SK-N-SH (cell line): Measurements from ENCODE around the gene TPRG1L. TPM values are rescaled to one million over a fixed set of nuclear protein-coding genes. Genes with fewer than 3 reads are reported as not detected.

Experiments
- CTCF ChIA-PET: fragments of 300-600, 350-600 bp; formaldehyde crosslinking; extraction: SDS; loops from one replicate; lab custom pipeline; 2021; lab: Yijun Ruan, JAX
- POLR2A ChIA-PET: fragments of 350-600 bp; sonication (Branson Sonifier 250); formaldehyde crosslinking; extraction: SDS; loops from one replicate; lab custom pipeline; 2020; ENCODE audit warnings: antibody characterized with exemption, inconsistent platforms; lab: Yijun Ruan, JAX
- DNase-seq: peaks from one replicate; pipeline ENCODE4 v3.0.0; 2012
- H2AFZ ChIP-seq: fragments of 200-600 bp; sonication (generic); 2 replicates; pipeline ENCODE4 v1.8.1; 2016; ENCODE audit warnings: antibody characterized with exemption, mild to moderate bottlenecking, low read depth
- H3F3A ChIP-seq: fragments of 200-600 bp; sonication (generic); replicated peaks from 2 replicates; pipeline ENCODE3; 2016; ENCODE audit warnings: antibody characterized with exemption, mild to moderate bottlenecking; ENCODE audit not compliant: insufficient read depth
- H3K27ac ChIP-seq, 2 experiments: fragments of 200-500 bp in 1 of 2; fragments of 200-600 bp in 1 of 2; sonication (Bioruptor generic) in 1 of 2; sonication (generic), shearing (Covaris generic) in 1 of 2; 2 replicates each; pipeline versions ENCODE4 v1.5.1 to v1.6.1; 2014 to 2016; ENCODE audit warnings: low read depth in 2 of 2, inconsistent platforms in 1 of 2, low read length in 1 of 2, mild to moderate bottlenecking in 1 of 2, mixed read lengths in 1 of 2
- H3K27me3 ChIP-seq: fragments of 200-600 bp; sonication (generic), shearing (Covaris generic); 2 replicates; pipeline ENCODE4 v1.6.1; 2016; ENCODE audit warnings: mixed run types; ENCODE audit not compliant: insufficient read depth
- H3K36me3 ChIP-seq, 2 experiments: fragments of 200-500 bp in 1 of 2; fragments of 200-600 bp in 1 of 2; sonication (Bioruptor generic) in 1 of 2; sonication (generic) in 1 of 2; replicated peaks in 1 of 2; 2 replicates each; pipeline versions ENCODE3 to v1.5.1; 2014 to 2016; ENCODE audit warnings: low read length in 1 of 2, mild to moderate bottlenecking in 1 of 2; ENCODE audit not compliant: insufficient read depth in 2 of 2, control insufficient read depth in 1 of 2
- H3K4me1 ChIP-seq, 2 experiments: fragments of 200-500 bp in 1 of 2; fragments of 200-600 bp in 1 of 2; sonication (Bioruptor generic) in 1 of 2; sonication (generic), shearing (Covaris generic) in 1 of 2; 2 replicates each; pipeline versions ENCODE4 v1.5.1 to v1.6.1; 2014 to 2016; ENCODE audit warnings: low read depth in 1 of 2, low read length in 1 of 2, mixed run types in 1 of 2; ENCODE audit not compliant: insufficient read depth in 2 of 2, control insufficient read depth in 1 of 2
- H3K4me2 ChIP-seq: fragments of 200-600 bp; sonication (generic), shearing (Covaris generic); 2 replicates; pipeline ENCODE4 v1.6.1; 2017; ENCODE audit warnings: mixed run types
- H3K4me3 ChIP-seq, 2 experiments: fragments of 200-500 bp in 1 of 2; fragments of 200-600 bp in 1 of 2; sonication (Bioruptor generic) in 1 of 2; sonication (generic), shearing (Covaris generic) in 1 of 2; 2 replicates each; pipeline versions ENCODE4 v1.5.1 to v1.8.1; 2014 to 2016; ENCODE audit warnings: low read depth in 2 of 2, inconsistent platforms in 1 of 2, low read length in 1 of 2, mild to moderate bottlenecking in 1 of 2, mixed read lengths in 1 of 2, moderate library complexity in 1 of 2
- H3K79me2 ChIP-seq: fragments of 200-600 bp; sonication (generic); 2 replicates; pipeline ENCODE4 v1.8.1; 2017; ENCODE audit warnings: mild to moderate bottlenecking; ENCODE audit not compliant: insufficient read depth
- H3K9ac ChIP-seq: fragments of 200-600 bp; sonication (generic); 2 replicates; pipeline ENCODE4 v1.6.1; 2017; ENCODE audit warnings: mixed run types
- H3K9me2 ChIP-seq: fragments of 200-600 bp; sonication (generic); 2 replicates; pipeline ENCODE4 v1.6.1; 2017; ENCODE audit warnings: mixed run types
- H3K9me3 ChIP-seq: fragments of 200-600 bp; sonication (generic); 2 replicates; pipeline ENCODE4 v1.6.1; 2017; ENCODE audit warnings: mixed run types, mild to moderate bottlenecking, moderate library complexity
- H4K20me1 ChIP-seq: fragments of 200-600 bp; sonication (generic); 2 replicates; pipeline ENCODE4 v1.6.1; 2017; ENCODE audit warnings: mild to moderate bottlenecking, mixed run types; ENCODE audit not compliant: insufficient read depth
- CTCF ChIP-seq: fragments of 200-600 bp; sonication (generic); IDR thresholded peaks from 2 replicates; pipeline ENCODE4 v1.6.1; 2017; ENCODE audit warnings: antibody characterized with exemption, mild to moderate bottlenecking, moderate library complexity
- ELF1 ChIP-seq: IDR thresholded peaks from 2 replicates; pipeline ENCODE4 v1.4.0; 2012
- EP300 ChIP-seq, 2 experiments: IDR thresholded peaks; 2 replicates each; pipeline versions ENCODE4 v1.4.0 to v1.6.1; 2012; ENCODE audit warnings: borderline replicate concordance in 1 of 2, low read depth in 1 of 2, low read length in 1 of 2
- GABPA ChIP-seq: IDR thresholded peaks from 2 replicates; pipeline ENCODE4 v1.4.0; 2012; ENCODE audit warnings: low read depth, mild to moderate bottlenecking
- JUND ChIP-seq: IDR thresholded peaks from 2 replicates; pipeline ENCODE4 v1.4.0; 2012
- MEF2A ChIP-seq: IDR thresholded peaks from 2 replicates; pipeline ENCODE4 v1.4.0; 2012; ENCODE audit warnings: low read depth, borderline replicate concordance
- MXI1 ChIP-seq: IDR thresholded peaks from 2 replicates; pipeline ENCODE4 v1.6.1; 2012; ENCODE audit warnings: mild to moderate bottlenecking, low read depth, low read length, improper control_type of control experiment
- NFIC ChIP-seq: IDR thresholded peaks from 2 replicates; pipeline ENCODE4 v1.4.0; 2012; ENCODE audit warnings: borderline replicate concordance
- POLR2AphosphoS5 ChIP-seq: IDR thresholded peaks from 2 replicates; pipeline ENCODE4 v1.6.1; 2012; ENCODE audit warnings: low read depth, low read length
- RCOR1 ChIP-seq: fragments of 150-350 bp; IDR thresholded peaks from 2 replicates; pipeline ENCODE4 v1.6.1; 2017; ENCODE audit warnings: antibody characterized with exemption, low read length
- RFX5 ChIP-seq: IDR thresholded peaks from 2 replicates; pipeline ENCODE4 v1.6.1; 2012; ENCODE audit warnings: mild to moderate bottlenecking, improper control_type of control experiment, low read length
- RXRA ChIP-seq: IDR thresholded peaks from 2 replicates; pipeline ENCODE4 v1.4.0; 2012; ENCODE audit warnings: low read depth, mild to moderate bottlenecking, borderline replicate concordance
- SIN3A ChIP-seq: IDR thresholded peaks from 2 replicates; pipeline ENCODE4 v1.6.1; 2012; ENCODE audit warnings: low read depth, mild to moderate bottlenecking, low read length, moderate library complexity, borderline replicate concordance
- TAF1 ChIP-seq: IDR thresholded peaks from 2 replicates; pipeline ENCODE4 v1.6.1; 2012; ENCODE audit warnings: low read depth, mild to moderate bottlenecking, low read length, moderate library complexity, borderline replicate concordance
- TCF12 ChIP-seq: IDR thresholded peaks from 2 replicates; pipeline ENCODE4 v1.4.0; 2012
- USF1 ChIP-seq: IDR thresholded peaks from 2 replicates; pipeline ENCODE4 v1.4.0; 2012; ENCODE audit warnings: low read depth, borderline replicate concordance
- USF2 ChIP-seq: fragments of 150-350 bp; IDR thresholded peaks from 2 replicates; pipeline ENCODE4 v1.6.1; 2017; ENCODE audit warnings: antibody characterized with exemption, low read length, low read depth, borderline replicate concordance
- YY1 ChIP-seq: IDR thresholded peaks from 2 replicates; pipeline ENCODE4 v1.4.0; 2012; ENCODE audit warnings: low read depth, mild to moderate bottlenecking
- whole genome bisulfite sequencing: methylation state at CpG from one replicate; pipeline ENCODE4 v1.1.6; 2017; ENCODE audit warnings: low lambda C conversion rate; 5-methylcytosine and 5-hydroxymethylcytosine counted together
- polyA plus RNA-seq, 3 experiments: library from polyadenylated mRNA; depleted of rRNA; stranded (reverse); fragments of >200 nt; gene quantifications; 2 replicates each; pipeline ENCODE4 v1.2.3, GENCODE V29; 2012
- TF ChIP-seq, protein P1 (sequence below): fragments of 150-350 bp; IDR thresholded peaks from 2 replicates; pipeline ENCODE4 v1.6.1; 2016; ENCODE audit warnings: mild to moderate bottlenecking, low read depth, low read length

TPRG1L gene
- polyA plus RNA-seq, 1 of the 3 experiments (the other 2 are of a cell fraction) = 25.9 TPM

DNA sequence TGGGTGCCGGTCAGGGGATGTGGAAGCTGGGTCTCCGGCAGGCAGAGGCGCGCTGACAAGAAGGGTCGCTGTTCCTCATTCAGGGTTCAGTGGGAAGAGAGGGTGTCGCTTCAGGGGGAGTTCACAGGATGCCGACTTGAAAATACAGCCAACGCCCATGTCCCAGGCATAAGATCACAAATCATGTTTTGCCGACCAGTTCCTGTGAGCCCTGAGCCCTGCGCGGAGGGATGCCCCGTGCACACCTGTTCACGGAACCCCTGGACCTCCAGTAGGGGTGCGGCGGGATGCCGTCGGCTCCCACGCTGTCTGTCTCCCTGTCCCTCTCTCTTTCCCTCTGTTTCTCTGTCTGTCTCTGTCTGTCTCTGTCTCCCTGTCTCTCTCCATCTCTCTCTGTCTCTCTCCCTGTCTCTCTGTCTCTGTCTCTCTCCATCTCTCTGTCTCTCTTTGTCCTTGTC lies 54.3 kb downstream of the TPRG1L start:
- 95% methylated on average over 11 of the region's 18 CpGs for WGBS
- no peaks in the 10 kb centered on the region for H4K20me1 ChIP-seq

More for the DNA sequence above, 54.3 kb downstream of the TPRG1L start:
- ChIA-PET POLR2A (no interaction called here), CTCF (interaction anchor here (2.6 kb wide), 1 partner anchor 46 kb away, joined by 8 read pairs; no protein-coding TSS in a partner anchor)
- H3K9me3 ChIP-seq = no peaks in the 10 kb centered on the region
- DNase-seq = no peak
- TF ChIP-seq JUND = no peak
- TF ChIP-seq TCF12 = no peak
- no peak for TF ChIP-seq YY1
- no peak for TF ChIP-seq USF2
- TF ChIP-seq SIN3A = no peak
- TF ChIP-seq RFX5 = no peak
- no peak for TF ChIP-seq MEF2A
- no peak for TF ChIP-seq POLR2AphosphoS5
- no peak for TF ChIP-seq EP300 (IDR thresholded peaks at IDR 0.05; ENCODE audit: borderline replicate concordance in 1 of 2, low read depth in 1 of 2, low read length in 1 of 2)
- TF ChIP-seq NFIC = no peak
- TF ChIP-seq ELF1 = no peak
- TF ChIP-seq RXRA = no peak
- TF ChIP-seq MXI1 = no peak
- TF ChIP-seq RCOR1 = no peak
- TF ChIP-seq, protein P1, sequence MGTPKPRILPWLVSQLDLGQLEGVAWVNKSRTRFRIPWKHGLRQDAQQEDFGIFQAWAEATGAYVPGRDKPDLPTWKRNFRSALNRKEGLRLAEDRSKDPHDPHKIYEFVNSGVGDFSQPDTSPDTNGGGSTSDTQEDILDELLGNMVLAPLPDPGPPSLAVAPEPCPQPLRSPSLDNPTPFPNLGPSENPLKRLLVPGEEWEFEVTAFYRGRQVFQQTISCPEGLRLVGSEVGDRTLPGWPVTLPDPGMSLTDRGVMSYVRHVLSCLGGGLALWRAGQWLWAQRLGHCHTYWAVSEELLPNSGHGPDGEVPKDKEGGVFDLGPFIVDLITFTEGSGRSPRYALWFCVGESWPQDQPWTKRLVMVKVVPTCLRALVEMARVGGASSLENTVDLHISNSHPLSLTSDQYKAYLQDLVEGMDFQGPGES = no peak
- TF ChIP-seq TAF1 = no peak
- TF ChIP-seq GABPA = no peak
- TF ChIP-seq USF1 = no peak
- TF ChIP-seq CTCF = no peak
- no peaks in the 10 kb centered on the region for H3K79me2 ChIP-seq
- H3K9ac ChIP-seq = no peak overlapping the region
- H2AFZ ChIP-seq = no peak overlapping the region
- H3F3A ChIP-seq = no peaks in the 10 kb centered on the region
- H3K27ac ChIP-seq = no peak overlapping the region
- H3K4me2 ChIP-seq = no peak overlapping the region
- H3K27me3 ChIP-seq = no peaks in the 10 kb centered on the region
- no peaks in the 10 kb centered on the region for H3K36me3 ChIP-seq
- H3K9me2 ChIP-seq = no peaks in the 10 kb centered on the region
- H3K4me1 ChIP-seq = no peaks in the 10 kb centered on the region; a peak in 1 of 4 replicates
- H3K4me3 ChIP-seq = no peak overlapping the region

Other genes with a start within 250 kb of the TPRG1L start
- 0.10 and 0.18 TPM in 2 replicates for gene ARHGEF16, start 170.3 kb upstream of the TPRG1L start, polyA plus RNA-seq (2012; rRNA removed)
- gene MEGF6, start 13.5 kb upstream of the TPRG1L start, polyA plus RNA-seq (2012; rRNA removed) = 5.8 and 7.6 TPM in 2 replicates
- gene WRAP73, start 25.1 kb downstream of the TPRG1L start, polyA plus RNA-seq (2012; rRNA removed) = 61.9 and 67.8 TPM in 2 replicates
- gene TP73, start 27.5 kb downstream of the TPRG1L start, polyA plus RNA-seq (2012; rRNA removed) = 0.21 and 0.64 TPM in 2 replicates
- gene CCDC27, start 127.4 kb downstream of the TPRG1L start, polyA plus RNA-seq (2012; rRNA removed) = not detected in 2 replicates
- 5.9 and 6.1 TPM in 2 replicates for gene SMIM1, start 147.7 kb downstream of the TPRG1L start, polyA plus RNA-seq (2012; rRNA removed)
- 26.9 and 34.6 TPM in 2 replicates for gene LRRC47, start 171.5 kb downstream of the TPRG1L start, polyA plus RNA-seq (2012; rRNA removed)
- 19.2 and 22.7 TPM in 2 replicates for gene CEP104, start 232.2 kb downstream of the TPRG1L start, polyA plus RNA-seq (2012; rRNA removed)
- 8.2 and 8.9 TPM in 2 replicates for gene DFFB, start 232.5 kb downstream of the TPRG1L start, polyA plus RNA-seq (2012; rRNA removed)